ENCODE data around the gene SLC6A20. TPM values are rescaled to one million over a fixed set of nuclear protein-coding genes. Genes with fewer than 3 reads are reported as not detected.

SLC6A20 gene
- total RNA-seq, 1 donor from 2014 or later, result not detected

GRCh38 chr3:45775571-45776300 is 20.6 kb downstream of the SLC6A20 start:
- Histone ChIP-seq H3K27me3 (ENCODE audit: low read depth) (no peaks in the 10 kb centered on the region), H3K27ac (replicated peaks) (no peak overlapping the region), H3K9me3 (replicated peaks) (no peaks in the 10 kb centered on the region), H3K4me1 (no peaks in the 10 kb centered on the region), H3K4me3 (no peak overlapping the region), H3K36me3 (no peaks in the 10 kb centered on the region)
- intact Hi-C loops (cut with micrococcal nuclease), result no loop called here
- DNase-seq, result no peak
- no peak for TF ChIP-seq CTCF (IDR thresholded peaks at IDR 0.05; ENCODE audit: borderline replicate concordance)

GRCh38 chr3:45774581-45775521 is 21.5 kb downstream of the SLC6A20 start:
- Histone ChIP-seq H3K27ac (replicated peaks) (no peak overlapping the region), H3K27me3 (ENCODE audit: low read depth) (no peaks in the 10 kb centered on the region), H3K36me3 (no peaks in the 10 kb centered on the region), H3K4me3 (no peak overlapping the region), H3K9me3 (replicated peaks) (no peaks in the 10 kb centered on the region), H3K4me1 (no peaks in the 10 kb centered on the region)
- intact Hi-C loops (cut with micrococcal nuclease), result no loop called here
- DNase-seq, result no peak
- TF ChIP-seq CTCF (IDR thresholded peaks at IDR 0.05; ENCODE audit: borderline replicate concordance), result no peak

GRCh38 chr3:45773714-45774449 is 22.5 kb downstream of the SLC6A20 start:
- Histone ChIP-seq H3K9me3 (replicated peaks) (no peaks in the 10 kb centered on the region), H3K4me3 (no peak overlapping the region), H3K4me1 (no peaks in the 10 kb centered on the region), H3K36me3 (no peaks in the 10 kb centered on the region), H3K27ac (replicated peaks) (no peak overlapping the region), H3K27me3 (ENCODE audit: low read depth) (no peaks in the 10 kb centered on the region)
- no peak for TF ChIP-seq CTCF (IDR thresholded peaks at IDR 0.05; ENCODE audit: borderline replicate concordance)
- intact Hi-C loops (cut with micrococcal nuclease), result no loop called here
- no peak for DNase-seq

- no peak for DNase-seq
- Histone ChIP-seq H3K36me3 (no peaks in the 10 kb centered on the region), H3K9me3 (replicated peaks) (no peaks in the 10 kb centered on the region), H3K27ac (replicated peaks) (no peak overlapping the region), H3K4me3 (no peak overlapping the region), H3K27me3 (ENCODE audit: low read depth) (no peaks in the 10 kb centered on the region), H3K4me1 (no peaks in the 10 kb centered on the region)
- no peak for TF ChIP-seq CTCF (IDR thresholded peaks at IDR 0.05; ENCODE audit: borderline replicate concordance)
- intact Hi-C loops (cut with micrococcal nuclease), result no loop called here
These were observed 23.3 kb downstream of the SLC6A20 start for GRCh38 chr3:45773072-45773471.

- Histone ChIP-seq H3K36me3 (no peaks in the 10 kb centered on the region), H3K9me3 (replicated peaks) (peaks cover 2% of the 10 kb centered on the region), H3K4me3 (no peak overlapping the region), H3K27me3 (ENCODE audit: low read depth) (no peaks in the 10 kb centered on the region), H3K4me1 (no peaks in the 10 kb centered on the region), H3K27ac (replicated peaks) (no peak overlapping the region)
- no peak for TF ChIP-seq CTCF (IDR thresholded peaks at IDR 0.05; ENCODE audit: borderline replicate concordance)
- intact Hi-C loops (cut with micrococcal nuclease), result no loop called here
- no peak for DNase-seq
These were observed 23.8 kb downstream of the SLC6A20 start for GRCh38 chr3:45772341-45773035.

Data from left ventricle myocardium inferior (tissue), 1 donor.